GM20000 (cell line): ENCODE measurements around the gene DPP4.
A peak's percentile ranks its signal among the peaks of the same experiment; 100 is the strongest.

ENCODE experiments used
- DNase-seq: peaks from one replicate; pipeline ENCODE4 v3.0.0; 2012; ENCODE audit warnings: low spot score
- TF ChIP-seq, protein P1 (sequence below): IDR thresholded peaks from 2 replicates; pipeline ENCODE4 v1.5.1; 2012; ENCODE audit warnings: mild to moderate bottlenecking, control low read depth; ENCODE audit errors: extremely low read depth, missing control alignments

The DPP4 gene

DNA sequence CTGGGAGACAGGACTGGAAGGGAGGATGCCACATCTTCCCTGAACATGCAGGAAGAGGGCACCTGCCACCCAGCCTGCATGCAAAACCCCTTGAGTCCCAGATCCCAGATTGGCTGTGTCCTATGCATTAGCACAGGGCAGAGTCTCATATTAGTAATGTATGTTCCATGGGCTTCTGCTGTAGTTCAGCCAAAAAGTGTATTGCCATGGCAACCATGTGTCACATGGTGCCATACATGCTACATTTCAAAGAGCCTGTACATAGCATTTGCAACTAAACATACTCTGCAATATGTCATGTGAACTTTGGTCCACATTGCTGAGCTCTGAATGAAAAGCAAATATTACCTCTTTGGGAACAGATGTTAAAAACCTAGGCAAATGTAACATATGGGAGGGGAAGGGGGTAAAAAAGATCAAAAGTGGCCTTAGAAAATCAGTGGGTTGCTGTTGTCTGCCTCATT, 78.4 kb downstream of the DPP4 start:
- TF ChIP-seq, protein P1, sequence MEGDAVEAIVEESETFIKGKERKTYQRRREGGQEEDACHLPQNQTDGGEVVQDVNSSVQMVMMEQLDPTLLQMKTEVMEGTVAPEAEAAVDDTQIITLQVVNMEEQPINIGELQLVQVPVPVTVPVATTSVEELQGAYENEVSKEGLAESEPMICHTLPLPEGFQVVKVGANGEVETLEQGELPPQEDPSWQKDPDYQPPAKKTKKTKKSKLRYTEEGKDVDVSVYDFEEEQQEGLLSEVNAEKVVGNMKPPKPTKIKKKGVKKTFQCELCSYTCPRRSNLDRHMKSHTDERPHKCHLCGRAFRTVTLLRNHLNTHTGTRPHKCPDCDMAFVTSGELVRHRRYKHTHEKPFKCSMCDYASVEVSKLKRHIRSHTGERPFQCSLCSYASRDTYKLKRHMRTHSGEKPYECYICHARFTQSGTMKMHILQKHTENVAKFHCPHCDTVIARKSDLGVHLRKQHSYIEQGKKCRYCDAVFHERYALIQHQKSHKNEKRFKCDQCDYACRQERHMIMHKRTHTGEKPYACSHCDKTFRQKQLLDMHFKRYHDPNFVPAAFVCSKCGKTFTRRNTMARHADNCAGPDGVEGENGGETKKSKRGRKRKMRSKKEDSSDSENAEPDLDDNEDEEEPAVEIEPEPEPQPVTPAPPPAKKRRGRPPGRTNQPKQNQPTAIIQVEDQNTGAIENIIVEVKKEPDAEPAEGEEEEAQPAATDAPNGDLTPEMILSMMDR: no peak
- DNase-seq: no peak

DNA sequence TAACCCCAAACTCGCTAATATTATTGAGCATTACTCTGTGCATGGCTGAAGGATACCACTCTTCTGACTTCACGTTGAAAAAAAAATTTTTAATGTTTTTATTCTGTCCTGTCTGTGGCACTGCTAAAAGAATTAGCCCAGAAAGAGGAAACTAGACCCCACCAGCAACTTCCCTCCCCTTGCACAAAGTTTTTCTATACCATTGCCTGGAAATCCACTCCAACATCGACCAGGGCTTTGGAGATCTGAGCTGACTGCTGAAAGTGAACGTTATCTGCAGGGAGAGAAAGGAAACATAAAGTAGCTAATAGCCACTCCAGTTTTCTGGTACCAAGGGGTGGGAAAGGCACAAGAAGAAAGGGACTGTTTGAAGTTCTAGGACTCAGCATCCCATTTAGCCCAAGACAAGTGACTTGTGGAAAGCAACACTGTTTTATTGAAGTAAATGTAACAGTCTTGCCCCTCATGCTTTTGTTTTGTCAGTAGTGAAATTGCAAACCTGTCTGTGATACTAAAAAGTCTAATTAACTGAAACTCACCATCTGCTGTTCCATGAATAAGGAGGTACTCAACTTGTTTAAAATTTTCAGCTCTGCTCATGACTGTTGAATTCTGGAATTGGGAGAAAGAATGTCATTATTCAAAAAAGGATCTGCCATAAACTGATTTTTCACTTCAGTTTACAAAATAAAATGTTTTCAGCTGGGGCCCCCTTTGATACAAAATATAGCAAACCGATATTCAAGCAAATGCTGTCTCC, 79.1 kb downstream of the DPP4 start:
- TF ChIP-seq, protein P1: no peak

DNA sequence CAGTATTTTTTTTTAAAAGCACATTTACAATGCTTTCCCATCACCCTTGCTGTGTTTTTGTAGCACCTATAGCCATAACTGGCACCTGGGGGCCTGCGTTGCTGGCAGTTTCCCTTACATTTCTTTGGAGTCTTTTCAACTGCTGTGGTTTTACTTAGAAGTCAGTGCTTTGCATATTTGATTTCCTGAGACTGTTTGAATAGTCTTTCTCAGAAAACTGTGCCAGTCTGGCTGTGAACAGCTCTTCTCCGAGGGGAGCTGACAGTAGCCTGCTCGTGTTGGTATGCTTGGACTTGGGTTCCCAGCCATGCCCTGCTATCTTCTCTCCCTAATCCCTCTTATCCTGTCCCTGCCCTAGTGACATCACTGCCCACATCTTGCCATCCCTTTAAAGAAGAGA, 81.5 kb downstream of the DPP4 start:
- TF ChIP-seq, protein P1: no peak
- DNase-seq: no peak

More for the DNA sequence above, 79.1 kb downstream of the DPP4 start:
- no peak for DNase-seq

DNA sequence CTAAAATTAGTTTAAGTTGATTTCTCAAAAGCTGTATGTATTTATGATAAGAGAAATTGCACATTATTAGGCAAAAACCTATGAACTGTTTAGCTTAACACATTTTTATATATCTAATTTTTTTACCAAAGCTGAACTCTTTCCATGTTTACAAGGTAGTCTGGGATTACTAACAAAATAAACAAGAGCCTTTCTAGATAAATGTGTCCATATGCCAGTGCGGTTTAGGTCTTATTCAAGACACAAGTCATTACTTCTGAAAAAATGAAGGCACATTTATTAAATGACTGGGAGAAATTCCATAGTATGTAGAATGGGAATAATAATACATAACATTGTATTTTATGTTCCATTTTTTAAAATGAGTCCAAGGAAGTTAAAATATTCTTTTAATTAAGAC, 82.0 kb downstream of the DPP4 start:
- no peak for DNase-seq
- TF ChIP-seq, protein P1: no peak

DNA sequence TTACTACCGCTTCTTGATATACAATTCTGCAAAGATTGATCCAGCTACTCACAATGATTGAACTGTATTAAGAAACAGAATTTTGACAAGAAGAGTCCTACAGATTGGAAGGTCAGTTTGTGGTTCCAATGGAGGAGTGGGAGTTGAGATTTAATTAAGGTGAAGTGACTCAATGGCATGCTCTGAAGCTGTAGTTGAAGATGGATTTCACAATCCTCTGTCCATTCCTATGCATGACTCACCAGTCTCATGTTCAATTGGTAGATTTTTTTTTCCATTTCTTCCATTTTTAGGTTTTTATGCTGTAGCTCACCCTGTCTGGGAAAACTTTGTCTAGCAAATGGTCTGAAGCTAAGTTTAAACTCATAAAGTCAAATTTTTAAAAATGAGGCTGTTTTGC, 83.3 kb downstream of the DPP4 start:
- TF ChIP-seq, protein P1: no peak
- DNase-seq: no peak

DNA sequence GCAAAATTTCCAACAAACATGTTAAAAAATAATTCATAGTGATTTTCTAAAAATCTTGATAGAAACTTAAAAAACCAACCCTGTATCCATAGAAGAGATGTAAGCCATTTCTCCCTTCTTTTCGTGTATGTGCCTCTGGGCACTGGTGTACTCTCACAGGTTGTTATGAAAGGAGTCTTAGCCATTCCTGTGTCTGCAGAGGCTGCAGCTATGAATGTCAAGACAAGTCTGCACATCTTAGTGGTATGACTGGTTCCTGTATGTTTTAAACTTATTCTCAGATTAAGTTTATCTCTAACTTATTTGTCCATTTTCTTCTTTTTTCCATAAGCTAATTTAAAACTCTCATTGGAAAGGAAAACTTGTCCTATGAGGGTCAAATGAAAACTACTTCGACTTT, 84.0 kb downstream of the DPP4 start:
- TF ChIP-seq, protein P1: no peak

DNA sequence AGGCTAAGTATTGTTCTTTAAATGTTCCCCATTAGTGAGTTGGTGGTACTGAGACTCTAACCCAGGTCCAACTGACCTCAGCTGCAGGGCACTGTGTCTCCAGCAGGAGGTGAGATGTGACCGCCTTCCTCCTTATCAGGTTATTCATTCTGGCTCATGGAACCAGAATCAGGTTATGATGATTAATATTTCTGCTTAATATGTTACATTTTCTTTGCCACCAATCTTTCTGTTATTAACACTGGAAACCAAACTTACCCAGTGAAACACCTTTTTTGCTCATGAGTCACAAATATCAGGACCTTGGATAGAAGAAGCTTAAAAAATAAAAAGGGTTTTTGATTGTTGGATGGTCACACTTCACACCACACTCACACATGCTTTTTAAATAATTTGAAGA, 85.4 kb downstream of the DPP4 start:
- TF ChIP-seq, protein P1: peak; percentile 3
- no peak for DNase-seq

More for the DNA sequence above, 84.0 kb downstream of the DPP4 start:
- DNase-seq: no peak
